T-helper 2 cell (primary cell): Measurements from ENCODE around the gene BCAR3.

ENCODE experiments used
- DNase-seq, 5 experiments: peaks; one replicate each; pipeline versions ENCODE4 v3.0.0 to v3.0.0-alpha.2; 2012 to 2022

Gene BCAR3

DNA sequence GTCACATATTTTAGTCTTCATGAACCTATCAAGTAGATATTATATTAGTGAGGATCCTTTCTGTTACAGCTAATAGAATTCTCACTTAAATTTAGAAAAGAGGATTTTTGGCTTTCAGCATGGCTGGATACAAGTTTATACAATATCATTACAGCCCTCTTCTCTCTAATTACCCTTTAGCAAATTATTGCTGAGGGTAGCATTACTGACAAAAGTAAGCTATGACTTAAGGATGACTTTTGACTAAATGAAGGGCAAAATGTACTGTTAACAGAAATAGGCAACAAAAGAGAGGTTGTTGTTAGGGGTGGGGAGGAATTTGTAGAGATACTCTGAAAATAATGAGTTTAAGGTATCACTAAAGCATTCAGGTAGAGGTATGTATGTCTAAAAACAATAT lies 148.0 kb downstream of the BCAR3 start:
- no peak for DNase-seq

DNA sequence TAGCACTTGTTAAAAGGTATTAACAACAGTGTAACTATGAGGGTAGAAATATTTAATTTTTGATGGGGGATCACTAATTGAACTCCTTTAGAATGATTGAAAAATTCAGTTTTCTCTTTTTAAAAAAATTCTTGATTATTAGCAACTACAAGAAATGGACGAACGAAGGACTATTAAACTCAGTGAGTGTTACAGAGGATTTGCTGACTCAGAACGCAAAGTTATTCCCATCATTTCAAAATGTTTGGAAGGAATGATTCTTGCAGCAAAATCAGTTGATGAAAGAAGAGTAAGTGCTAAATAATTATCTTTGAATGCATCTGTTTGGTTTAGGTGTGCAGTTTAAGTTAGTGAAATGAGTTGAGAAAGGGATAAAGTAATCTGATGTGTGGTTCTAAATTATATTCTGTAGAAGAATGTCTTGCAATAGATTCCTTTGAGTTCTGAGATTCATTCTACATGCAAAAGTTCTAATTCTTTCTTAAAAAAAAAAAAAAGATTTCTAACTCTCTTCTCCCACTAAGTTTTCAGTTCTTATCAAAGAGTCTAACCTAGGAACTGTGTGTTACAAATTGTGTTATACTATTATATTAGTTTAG lies 148.8 kb downstream of the BCAR3 start:
- no peak for DNase-seq

DNA sequence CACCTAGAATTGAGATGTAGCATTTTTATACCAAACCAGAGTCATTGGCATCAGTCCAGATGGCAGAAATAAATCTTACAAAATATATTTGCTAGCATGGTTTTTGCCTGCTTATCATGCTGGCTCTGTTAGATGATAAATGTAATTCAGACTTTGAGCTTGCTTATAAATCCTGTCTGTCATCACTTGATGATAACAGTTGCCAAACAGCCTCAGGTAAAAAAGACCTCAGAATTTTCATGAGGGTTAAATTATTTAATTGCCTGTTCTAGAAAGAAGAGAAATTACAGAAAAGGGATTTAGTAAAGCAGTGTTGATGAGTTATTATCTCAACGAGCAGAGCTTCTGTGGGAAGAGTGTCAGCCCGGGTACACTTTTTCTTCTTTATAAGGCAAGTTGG lies 150.4 kb downstream of the BCAR3 start:
- DNase-seq, result no peak

DNA sequence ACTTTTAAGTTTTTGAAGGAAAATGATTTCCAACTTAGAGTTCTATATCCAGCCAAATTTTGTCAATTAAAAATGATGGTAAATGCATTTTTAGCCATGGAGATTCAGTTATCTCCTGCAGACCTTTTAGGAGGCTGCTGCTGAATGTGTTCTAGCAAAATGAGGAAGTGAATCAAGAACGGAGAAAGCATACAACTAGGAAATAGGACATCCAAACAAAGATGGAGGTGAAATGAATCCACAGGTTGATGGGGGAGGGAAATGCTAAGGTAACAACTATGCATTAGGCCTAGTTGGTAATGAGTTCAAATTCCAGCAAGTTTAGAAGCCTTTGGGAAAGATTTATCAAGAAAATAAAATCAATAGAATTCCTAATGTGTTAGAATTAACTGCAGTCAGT lies 153.2 kb downstream of the BCAR3 start:
- DNase-seq, result no peak

DNA sequence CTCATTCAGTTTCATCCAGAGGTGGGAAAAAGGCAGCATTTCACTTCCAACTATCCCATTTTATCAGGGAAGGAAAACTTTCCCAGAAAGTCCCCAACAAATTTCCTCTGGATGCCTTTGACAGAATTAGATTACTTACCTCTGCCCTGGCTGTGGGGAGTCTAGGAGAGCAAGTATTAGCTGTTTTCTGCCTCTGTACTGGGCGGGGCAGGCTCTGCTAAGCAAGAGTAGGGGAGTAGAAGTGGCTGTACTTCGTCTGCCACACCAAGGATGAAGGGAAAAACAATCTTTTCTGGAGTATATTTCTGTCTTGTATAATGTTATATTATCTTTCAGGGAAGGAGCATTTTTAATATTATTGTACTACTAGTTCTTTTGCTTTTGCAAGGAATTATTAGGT lies 155.2 kb downstream of the BCAR3 start:
- no peak for DNase-seq

DNA sequence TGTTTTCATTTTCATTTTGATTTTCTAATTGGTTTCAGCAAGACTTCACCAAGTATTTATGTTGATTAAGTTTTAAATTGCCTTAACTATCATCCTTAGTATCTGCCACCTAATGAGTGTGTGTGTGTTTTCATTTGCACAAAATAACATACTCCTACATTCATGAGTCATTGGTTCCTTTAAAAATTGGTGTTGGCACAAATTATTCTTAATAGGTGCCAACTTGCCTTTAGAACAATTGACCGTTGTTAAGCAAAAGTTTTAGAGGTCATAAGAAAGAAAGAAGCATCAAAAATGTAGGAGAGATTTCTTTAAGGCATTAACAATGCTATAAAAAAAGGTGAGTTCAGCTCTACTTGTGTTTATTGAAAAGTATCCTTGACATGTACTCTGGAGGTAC lies 156.2 kb downstream of the BCAR3 start:
- no peak for DNase-seq

DNA sequence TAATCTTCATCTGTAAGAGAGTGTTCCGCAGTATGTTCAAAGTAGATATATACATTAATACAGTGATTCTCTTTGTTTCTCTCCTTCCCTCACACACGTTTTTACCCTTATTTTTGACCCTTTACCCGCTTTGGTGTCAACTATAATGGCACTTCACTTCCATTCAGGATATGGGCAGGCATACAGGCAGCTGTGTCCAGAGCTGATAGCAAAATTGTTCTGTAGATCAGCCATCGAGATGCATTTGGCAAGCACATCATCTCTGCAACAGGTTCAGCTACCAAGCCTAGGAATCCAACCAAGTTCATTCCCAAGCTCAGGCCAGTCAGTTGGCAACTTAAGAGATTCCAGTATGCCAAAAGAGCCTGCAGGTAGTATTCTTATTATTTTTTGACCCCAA lies 158.9 kb downstream of the BCAR3 start:
- no peak for DNase-seq

DNA sequence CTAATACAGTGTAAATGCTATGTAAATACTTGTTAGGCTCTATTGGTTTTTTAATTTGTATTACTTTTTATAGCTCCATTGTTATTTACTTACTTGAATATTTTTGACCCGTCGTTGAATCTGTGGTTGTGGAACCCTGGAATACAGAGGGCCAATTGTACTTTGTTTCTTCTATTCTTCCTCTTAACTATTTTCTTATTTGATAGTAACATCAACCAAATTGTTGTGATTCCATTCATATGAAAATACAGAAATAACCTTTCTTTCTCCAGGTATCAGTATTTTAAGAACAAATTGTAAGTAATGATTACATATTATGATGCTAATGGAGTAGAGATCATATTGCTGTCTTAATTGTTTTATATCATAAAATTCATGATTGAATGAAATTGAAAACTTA lies 160.0 kb downstream of the BCAR3 start:
- DNase-seq, result no peak

DNA sequence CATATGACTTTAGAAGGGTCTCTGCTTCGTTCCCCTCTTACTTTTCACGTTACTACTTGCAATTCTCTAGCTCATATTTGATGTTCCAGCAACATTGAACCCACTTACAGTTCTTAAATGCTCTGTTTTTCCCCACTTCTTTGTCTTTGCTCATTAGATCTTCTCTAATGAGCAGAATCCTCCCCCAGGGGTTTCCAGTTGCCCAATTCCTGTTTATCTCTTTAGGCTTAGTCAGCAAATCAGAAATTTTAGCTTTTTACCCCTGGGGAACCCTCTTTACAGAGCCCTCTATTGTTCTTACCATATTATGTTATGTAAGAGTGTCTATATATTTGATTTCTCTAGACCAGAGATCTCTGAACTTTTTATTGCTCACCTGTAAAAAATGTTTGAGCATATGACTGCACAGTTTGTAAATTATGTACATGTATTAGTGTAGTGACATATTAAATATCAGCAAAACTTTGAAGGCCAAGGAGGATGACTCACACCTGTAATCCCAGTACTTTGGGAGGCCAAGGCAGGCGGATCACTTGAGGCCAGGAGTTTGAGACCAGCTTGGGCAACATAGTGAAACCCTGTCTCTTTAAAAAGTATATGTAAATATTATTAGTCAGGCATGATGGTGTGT lies 162.3 kb downstream of the BCAR3 start:
- DNase-seq, result no peak

DNA sequence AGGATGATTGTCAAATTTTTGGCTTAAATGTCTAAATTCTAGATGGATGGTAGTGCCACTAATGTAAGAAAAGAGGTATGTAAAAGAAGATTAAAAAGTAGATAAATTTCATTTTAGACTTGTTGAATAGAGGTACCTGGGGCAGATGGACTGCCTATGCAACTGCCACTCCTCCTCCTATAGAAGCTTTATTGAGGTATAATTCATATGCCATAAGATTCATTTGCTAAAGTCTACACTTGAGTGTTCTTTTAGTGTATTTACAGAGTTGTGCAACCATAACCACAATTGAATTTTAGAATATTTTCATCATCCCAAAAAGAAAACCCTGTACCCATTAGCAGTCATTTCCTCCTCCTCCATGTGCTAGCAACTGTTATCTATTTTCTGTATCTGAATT lies 163.1 kb downstream of the BCAR3 start:
- no peak for DNase-seq

DNA sequence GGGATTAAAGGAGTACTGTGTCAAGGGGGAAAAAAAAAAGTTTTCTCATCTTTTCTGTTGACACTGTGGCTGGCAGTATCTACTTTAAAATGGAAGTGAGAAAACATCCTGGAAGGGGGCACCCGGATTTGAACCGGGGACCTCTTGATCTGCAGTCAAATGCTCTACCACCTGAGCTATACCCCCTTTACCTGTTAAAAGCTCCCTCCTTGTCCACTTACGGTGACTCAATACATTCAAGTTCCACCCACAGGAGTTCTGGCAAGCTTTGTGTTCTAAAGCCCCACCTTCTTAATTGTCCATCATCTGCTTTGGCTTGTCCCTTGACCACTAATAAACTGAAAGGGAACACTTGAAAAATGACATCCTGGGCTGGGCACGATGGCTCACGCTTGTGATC lies 165.5 kb downstream of the BCAR3 start:
- DNase-seq, result no peak
